ENCODE measurements around the gene MRM3.
"Not testable (repeated sequence)": the region's sequence is repeated elsewhere in the genome, so short reads cannot be mapped to it uniquely, and the experiment has no call there.

DNA sequence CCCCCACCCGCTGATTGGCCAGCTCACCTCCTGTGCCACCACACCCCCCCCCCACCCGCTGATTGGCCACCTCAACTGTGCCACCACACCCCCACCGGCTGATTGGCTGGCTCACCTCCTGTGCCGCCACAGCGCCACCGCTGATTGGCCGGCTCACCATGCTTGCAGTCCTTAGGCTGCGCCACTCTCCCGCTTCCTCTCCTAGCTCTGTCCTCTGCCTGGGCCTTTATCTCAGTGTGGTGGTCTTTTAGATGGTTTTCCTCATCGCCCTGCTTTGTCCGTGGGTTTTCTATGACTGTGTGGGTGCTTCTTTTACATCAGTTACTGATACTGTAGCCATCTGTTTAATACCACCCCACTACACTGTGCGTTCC, 8.7 kb downstream of the MRM3 start:
- TF ChIP-seq POLR2AphosphoS5 (IDR thresholded peaks at IDR 0.05); MXI1 (conservative IDR thresholded peaks at IDR 0.05; ENCODE audit: poor library complexity, severe bottlenecking); CTCF (IDR thresholded peaks at IDR 0.05; ENCODE audit: poor library complexity, severe bottlenecking); REST (IDR thresholded peaks at IDR 0.05; ENCODE audit: borderline replicate concordance); EZH2 (IDR thresholded peaks at IDR 0.05; ENCODE audit: borderline replicate concordance, insufficient read depth, low read length, poor library complexity, severe bottlenecking); RAD21 (conservative IDR thresholded peaks at IDR 0.05): not testable (repeated sequence)
